SIG-M5 treated with dmso at 0.1 percent for 504 hours (cell line): ENCODE data around the gene RASL11A.
A peak's percentile ranks its signal among the peaks of the same experiment; 100 is the strongest.
"Not testable (repeated sequence)": the region's sequence is repeated elsewhere in the genome, so short reads cannot be mapped to it uniquely, and the experiment has no call there.

Experiments
- DNase-seq: peaks from one replicate; lab custom pipeline; 2025; ENCODE audit not compliant: unreplicated experiment; lab: John Stamatoyannopoulos, UW

RASL11A gene

GRCh38 chr13:27266917-27267316 is 3.7 kb upstream of the RASL11A start:
- DNase-seq = no peak

DNA sequence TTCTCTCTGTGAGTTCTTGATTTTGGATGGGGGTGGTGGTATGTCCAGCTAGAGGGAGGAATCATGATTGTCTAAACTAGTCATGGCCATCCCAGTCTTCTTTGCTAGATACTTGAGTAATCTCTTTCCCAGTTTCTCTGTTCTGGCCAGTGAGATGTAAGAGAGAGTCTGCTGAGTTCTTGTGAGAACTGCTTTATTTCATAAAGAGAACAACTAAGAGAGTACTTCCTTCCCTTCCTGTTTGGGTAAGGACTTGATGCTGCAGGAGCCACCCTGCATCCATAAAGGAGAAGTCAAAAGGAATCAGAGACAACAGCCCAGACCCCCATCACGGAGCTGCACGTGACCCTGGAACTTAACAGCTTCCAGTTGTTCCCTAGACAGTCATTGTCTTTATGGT is 3.0 kb upstream of the RASL11A start:
- DNase-seq = no peak

- DNase-seq = no peak
Measured at GRCh38 chr13:27269114-27269665, 1.4 kb upstream of the RASL11A start.

GRCh38 chr13:27271570-27272096 is 1.0 kb downstream of the RASL11A start:
- no peak for DNase-seq

DNA sequence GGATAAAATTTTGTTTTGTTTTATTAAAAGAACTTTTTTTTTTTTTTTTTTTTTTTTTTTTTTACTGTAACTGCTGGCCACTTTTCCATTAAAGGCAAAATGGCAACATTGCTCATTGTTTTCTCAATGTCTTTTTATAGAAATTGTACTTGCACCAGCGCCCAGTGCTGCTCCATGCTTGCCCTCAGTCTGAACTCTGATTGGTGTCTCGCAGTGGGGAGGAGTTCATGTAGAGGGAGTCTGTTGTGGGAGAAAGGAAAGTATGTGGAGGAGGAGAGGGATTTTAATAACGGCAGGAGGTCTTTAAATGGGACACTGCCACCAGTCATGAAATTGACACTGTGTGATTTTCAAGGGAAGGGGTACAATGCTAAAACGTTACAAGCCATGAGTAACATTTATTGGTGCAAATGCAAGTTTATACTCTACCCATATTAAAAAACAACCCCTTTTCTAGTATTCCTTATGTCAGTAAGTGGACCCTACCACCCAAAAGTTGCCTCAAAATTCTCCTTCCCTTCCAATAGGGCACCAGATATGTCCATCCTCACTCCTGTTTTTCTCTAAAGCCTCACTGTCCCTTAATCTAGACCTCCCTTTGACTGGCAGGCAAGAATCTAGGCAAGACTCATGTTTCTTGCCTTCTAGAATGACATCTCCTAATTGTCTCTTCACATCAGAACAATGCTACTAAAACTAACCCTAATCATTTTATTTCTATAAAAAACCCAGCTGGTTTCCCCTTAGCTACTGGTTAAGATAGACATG is 3.2 kb downstream of the RASL11A start:
- no peak for DNase-seq

- DNase-seq = no peak
Measured at GRCh38 chr13:27274631-27275030, 4.0 kb downstream of the RASL11A start.

DNA sequence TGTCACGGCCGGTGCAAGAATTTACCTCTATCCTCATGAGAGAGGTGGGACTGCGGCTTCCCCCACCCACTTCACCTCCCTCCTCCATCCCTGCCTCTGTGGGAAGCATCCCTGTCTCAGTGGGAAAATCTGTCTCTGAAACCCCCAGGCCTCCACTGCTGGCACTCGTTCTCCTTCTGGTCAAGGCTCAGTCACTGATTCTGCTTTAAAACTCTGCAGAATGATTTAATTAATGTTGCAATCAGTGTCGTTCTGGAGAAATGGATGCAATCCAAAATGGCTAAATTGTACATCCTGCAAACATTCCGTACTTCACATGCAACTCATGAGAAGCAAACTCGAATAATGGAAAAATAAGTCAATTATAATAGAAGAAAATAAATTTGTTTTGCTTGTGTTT is 5.6 kb downstream of the RASL11A start:
- no peak for DNase-seq

DNA sequence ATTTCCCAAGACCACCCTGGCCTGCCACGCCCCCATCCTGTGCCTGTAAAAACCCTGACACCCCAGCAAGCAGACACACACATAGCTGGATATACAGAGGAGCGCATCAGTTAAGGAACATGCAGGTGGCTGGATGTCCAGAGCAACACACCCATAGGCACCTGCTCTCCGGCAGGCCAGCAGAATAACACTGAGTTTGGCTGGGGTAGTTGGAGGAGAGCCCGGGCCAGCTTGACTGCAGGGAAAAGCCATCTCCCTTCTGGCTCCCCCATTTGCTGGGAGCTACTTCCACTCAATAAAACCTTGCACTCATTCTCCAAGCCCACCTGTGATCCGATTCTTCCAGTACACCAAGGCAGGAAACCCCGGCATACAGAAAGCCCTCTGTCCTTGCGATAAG is 8.9 kb downstream of the RASL11A start:
- DNase-seq = no peak

DNA sequence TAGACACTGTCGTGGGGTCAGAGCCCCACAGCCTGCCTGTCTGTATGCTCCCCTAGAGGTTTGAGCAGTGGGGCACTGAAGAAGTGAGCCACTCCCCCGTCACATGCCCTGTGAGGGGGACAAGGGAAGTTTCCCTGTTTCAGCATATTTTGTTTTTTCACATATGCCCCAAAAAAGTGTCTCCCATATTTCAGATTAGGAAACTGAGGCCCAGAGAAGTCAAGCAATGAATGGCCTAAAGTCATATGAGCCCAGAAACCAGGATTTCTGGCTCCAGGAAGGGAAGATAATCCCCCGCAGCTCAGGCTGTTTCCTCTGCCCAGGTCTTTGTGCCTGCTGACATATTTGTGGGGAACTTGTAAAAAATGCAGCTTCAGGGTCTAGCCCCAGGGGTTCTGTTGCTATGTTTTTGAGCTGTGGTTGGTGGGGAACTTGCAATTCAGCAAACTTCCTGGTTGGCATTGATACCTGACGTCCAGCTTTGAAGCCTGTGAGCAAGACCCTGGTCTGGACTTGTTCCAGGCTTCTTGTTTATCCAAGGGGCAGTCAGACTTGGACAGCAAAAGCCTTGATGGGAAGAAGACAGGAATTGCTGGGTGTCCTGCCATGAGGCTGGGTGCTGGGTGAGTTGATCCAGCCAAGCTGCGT is 9.5 kb downstream of the RASL11A start:
- DNase-seq = no peak

GRCh38 chr13:27280841-27281240 is 10.2 kb downstream of the RASL11A start:
- DNase-seq = no peak

DNA sequence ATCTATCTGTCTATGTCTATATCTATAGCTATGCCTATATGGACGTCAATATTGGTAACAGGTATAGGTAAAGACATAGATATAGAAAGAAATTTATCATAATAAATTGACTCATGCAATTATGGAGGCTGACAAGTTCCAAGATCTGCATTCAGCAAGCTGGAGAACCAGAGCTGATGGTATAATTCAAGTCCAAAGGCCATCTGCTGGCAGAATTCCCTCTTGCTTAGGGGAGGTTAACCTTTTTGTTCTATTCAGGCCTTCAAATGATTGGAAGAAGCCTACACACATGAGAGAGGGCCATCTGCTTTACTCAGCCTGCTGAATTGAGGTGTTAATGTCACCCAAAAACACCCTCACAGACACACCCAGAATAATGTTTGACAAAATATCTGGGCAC is 10.8 kb downstream of the RASL11A start:
- DNase-seq = no peak

DNA sequence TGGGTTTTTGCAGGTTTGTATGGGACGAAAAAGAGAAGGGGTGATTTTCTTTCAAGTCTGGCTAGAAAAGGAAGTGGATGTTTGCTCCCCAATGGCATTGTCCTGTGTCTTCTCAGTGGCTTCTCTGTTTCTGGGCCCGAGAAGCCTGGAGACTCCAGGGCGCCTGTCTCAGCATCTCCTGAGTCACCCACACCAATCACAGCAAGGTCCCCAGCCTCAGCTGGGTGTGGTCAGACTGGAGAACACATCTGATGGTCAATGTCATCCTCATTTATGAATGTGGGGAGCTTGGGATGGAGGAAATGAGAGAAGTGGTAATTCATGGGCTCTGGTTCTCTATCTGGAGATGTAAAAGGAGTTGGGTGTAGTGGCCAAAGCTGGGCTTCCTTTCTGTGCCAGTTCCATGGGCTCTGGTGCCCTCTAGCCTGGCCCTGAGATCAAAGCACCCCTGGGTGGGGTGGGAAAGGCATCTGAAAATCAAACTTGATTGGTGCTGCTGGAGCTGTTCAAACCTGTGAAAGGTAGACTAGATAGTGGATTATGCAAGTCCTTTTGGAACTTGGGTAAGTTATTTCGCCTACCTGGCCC is 13.4 kb downstream of the RASL11A start:
- peak; percentile 29 for DNase-seq

- DNase-seq = no peak
Measured at GRCh38 chr13:27288392-27288791, 17.8 kb downstream of the RASL11A start.

DNA sequence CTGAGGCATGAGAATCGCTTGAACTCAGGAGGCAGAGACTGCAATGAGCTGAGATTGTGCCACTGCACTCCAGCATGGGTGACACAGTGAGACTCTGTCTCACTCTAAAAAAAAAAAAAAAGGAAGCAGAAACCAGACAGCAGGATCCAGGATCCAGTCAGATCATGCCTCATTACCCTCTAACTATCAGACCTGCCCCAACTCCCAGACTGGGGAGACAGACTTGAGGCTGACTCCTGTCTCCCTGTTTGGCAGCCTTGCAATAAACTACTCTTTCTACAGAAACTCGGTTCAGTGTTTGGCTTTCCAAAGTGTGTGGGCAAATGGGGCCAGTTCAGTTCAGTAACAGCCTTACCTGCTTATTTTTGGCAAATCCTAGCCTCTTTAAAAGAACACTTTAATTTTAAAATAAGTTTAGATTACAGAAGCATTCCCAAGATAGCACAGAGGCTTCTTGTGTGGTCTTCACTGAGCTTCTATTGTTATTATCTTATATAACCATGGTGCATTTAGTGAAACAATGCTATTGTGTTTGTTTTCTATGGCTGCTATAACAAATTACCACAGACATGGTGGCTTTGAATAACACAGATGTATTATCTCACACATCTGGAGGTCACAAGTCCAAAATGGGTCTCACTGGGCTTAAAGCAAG is 18.5 kb downstream of the RASL11A start:
- no peak for DNase-seq

- DNase-seq = no peak
Measured at GRCh38 chr13:27290715-27291114, 20.1 kb downstream of the RASL11A start.

GRCh38 chr13:27291967-27292366 is 21.3 kb downstream of the RASL11A start:
- DNase-seq = not testable (repeated sequence)

- DNase-seq = no peak
Measured at GRCh38 chr13:27293076-27293691, 22.6 kb downstream of the RASL11A start.

DNA sequence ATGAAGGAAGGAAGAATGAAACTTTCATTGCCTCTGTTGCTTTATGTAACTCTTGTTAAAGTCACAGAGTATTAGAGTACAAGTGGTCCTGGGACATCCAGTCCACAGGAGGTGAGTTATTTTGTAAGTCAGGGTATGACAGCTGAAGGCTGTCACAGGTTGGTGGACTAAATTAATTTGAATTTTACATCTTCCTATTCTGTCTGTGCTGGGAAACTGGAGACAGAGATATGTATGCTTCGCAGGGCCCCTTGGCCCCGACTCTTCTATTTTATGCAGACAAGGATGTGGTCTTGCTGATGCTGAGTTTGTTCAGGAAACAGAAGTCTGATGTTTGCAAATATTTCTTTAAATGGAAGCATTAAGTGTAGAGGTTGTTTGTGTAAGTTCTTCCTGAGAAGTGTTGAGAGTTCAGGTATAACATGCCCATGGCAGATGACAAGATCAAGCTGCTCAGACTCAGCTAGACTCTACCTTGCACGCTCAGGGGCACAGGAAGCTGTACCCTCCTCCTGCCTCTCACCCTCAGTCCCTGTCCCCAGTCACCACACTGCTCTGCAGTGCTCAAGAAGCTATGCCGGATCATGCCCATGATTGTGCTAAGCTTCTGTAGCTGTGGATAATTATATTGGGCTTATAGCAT is 23.4 kb downstream of the RASL11A start:
- no peak for DNase-seq

GRCh38 chr13:27295096-27295495 is 24.5 kb downstream of the RASL11A start:
- DNase-seq = no peak

GRCh38 chr13:27295660-27296059 is 25.0 kb downstream of the RASL11A start:
- no peak for DNase-seq
